Liver (tissue), 9 donors: ENCODE results near the gene ZNF862. TPM values are rescaled to one million over a fixed set of nuclear protein-coding genes. Genes with fewer than 3 reads are reported as not detected.

Source experiments
- DNase-seq: peaks from one replicate; pipeline ENCODE4 v3.0.0-alpha.2; 2017; ENCODE audit warnings: low spot score
- H3K27ac ChIP-seq, 2 donors: one replicate each; pipeline ENCODE4 v1.7.0; 2013; ENCODE audit warnings: inconsistent platforms in 2 of 2, low read length in 2 of 2, control low read depth in 1 of 2, low read depth in 1 of 2, mild to moderate bottlenecking in 1 of 2
- H3K27me3 ChIP-seq, 4 donors: one replicate each; pipeline versions ENCODE4 v1.6.1 to v1.7.0; 2013; ENCODE audit warnings: low read length in 3 of 4, inconsistent platforms in 1 of 4, mild to moderate bottlenecking in 1 of 4, moderate library complexity in 1 of 4; ENCODE audit not compliant: control insufficient read depth in 4 of 4, insufficient read depth in 4 of 4
- H3K36me3 ChIP-seq, 4 donors: one replicate each; pipeline versions ENCODE4 v1.6.1 to v1.7.0; 2013; ENCODE audit warnings: low read length in 3 of 4, mild to moderate bottlenecking in 3 of 4, low read depth in 1 of 4, moderate library complexity in 1 of 4; ENCODE audit not compliant: control insufficient read depth in 4 of 4, insufficient read depth in 3 of 4
- H3K4me1 ChIP-seq, 4 donors: one replicate each; pipeline versions ENCODE4 v1.6.1 to v1.7.0; 2013; ENCODE audit warnings: low read length in 3 of 4, mild to moderate bottlenecking in 3 of 4, moderate library complexity in 1 of 4; ENCODE audit not compliant: control insufficient read depth in 4 of 4, insufficient read depth in 4 of 4
- H3K4me3 ChIP-seq, 3 donors: one replicate each; pipeline versions ENCODE4 v1.6.1 to v1.7.0; 2013; ENCODE audit warnings: low read length in 3 of 3, control low read depth in 1 of 3, low read depth in 1 of 3, mild to moderate bottlenecking in 1 of 3
- H3K9ac ChIP-seq, 2 donors: one replicate each; pipeline ENCODE4 v1.7.0; 2013; ENCODE audit warnings: low read length in 2 of 2, mild to moderate bottlenecking in 2 of 2, moderate library complexity in 2 of 2, control low read depth in 1 of 2, low read depth in 1 of 2
- H3K9me3 ChIP-seq, 4 donors: one replicate each; pipeline versions ENCODE4 v1.6.1 to v1.7.0; 2013; ENCODE audit warnings: low read length in 3 of 4; ENCODE audit not compliant: control insufficient read depth in 4 of 4
- EGR1 ChIP-seq, 2 donors: IDR thresholded peaks; 2 replicates each; pipeline ENCODE4 v1.6.1; 2016 to 2018; ENCODE audit warnings: antibody characterized with exemption in 2 of 2, low read depth in 2 of 2
- FOXA1 ChIP-seq: IDR thresholded peaks from 2 replicates; pipeline ENCODE4 v1.6.1; 2016; ENCODE audit warnings: antibody characterized with exemption
- GABPA ChIP-seq, 2 donors: IDR thresholded peaks in 1 of 2; conservative IDR thresholded peaks in 1 of 2; 2 replicates each; pipeline ENCODE4 v1.6.1; 2016; ENCODE audit warnings: antibody characterized with exemption in 2 of 2, mild to moderate bottlenecking in 1 of 2, moderate library complexity in 1 of 2
- HNF4A ChIP-seq, 2 donors: conservative IDR thresholded peaks; 2 replicates each; pipeline ENCODE4 v1.6.1; 2016; ENCODE audit warnings: antibody characterized with exemption in 2 of 2, mild to moderate bottlenecking in 2 of 2
- HNF4G ChIP-seq: IDR thresholded peaks from 2 replicates; pipeline ENCODE4 v1.6.1; 2016; ENCODE audit warnings: antibody characterized with exemption
- JUND ChIP-seq, 2 donors: IDR thresholded peaks; 2 replicates each; pipeline ENCODE4 v1.6.1; 2016; ENCODE audit warnings: antibody characterized with exemption in 2 of 2
- NR2F2 ChIP-seq: IDR thresholded peaks from 2 replicates; pipeline ENCODE4 v1.6.1; 2016; ENCODE audit warnings: antibody characterized with exemption
- SP1 ChIP-seq: IDR thresholded peaks from 2 replicates; pipeline ENCODE4 v1.6.1; 2018; ENCODE audit warnings: antibody characterized with exemption, mild to moderate bottlenecking
- TAF1 ChIP-seq: conservative IDR thresholded peaks from 2 replicates; pipeline ENCODE4 v1.6.1; 2016; ENCODE audit warnings: antibody characterized with exemption, mild to moderate bottlenecking
- YY1 ChIP-seq: IDR thresholded peaks from 2 replicates; pipeline ENCODE4 v1.6.1; 2016; ENCODE audit warnings: antibody characterized with exemption, mild to moderate bottlenecking
- WGBS: extraction: QIAGEN DNeasy Blood & Tissue Kit; methylation state at CpG from one replicate; pipeline ENCODE4 v1.1.7; 2013; 5-methylcytosine and 5-hydroxymethylcytosine counted together
- polyA plus RNA-seq, 2 donors: library from polyadenylated mRNA; stranded (reverse) in 1 of 2; unstranded in 1 of 2; fragments of 200-250 nt in 1 of 2; fragments of >200 nt in 1 of 2; fragmentation: Nextera tagmentation in 1 of 2; extraction: Ambion mirVana in 1 of 2; gene quantifications; one replicate each; pipeline versions ENCODE4 v1.2.1 to v1.2.3, GENCODE V29; 2013 to 2015
- total RNA-seq, 2 donors: library from RNA; depleted of rRNA; stranded (reverse); fragments of >200 nt; gene quantifications; one replicate each; pipeline ENCODE4 v1.2.3, GENCODE V29; 2014
- TF ChIP-seq, protein P1 (sequence below): IDR thresholded peaks from 2 replicates; pipeline ENCODE4 v1.6.1; 2016; ENCODE audit warnings: antibody characterized with exemption
- TF ChIP-seq, protein P2 (sequence below): IDR thresholded peaks from 2 replicates; pipeline ENCODE4 v1.6.1; 2016; ENCODE audit warnings: antibody characterized with exemption
- TF ChIP-seq, protein P3 (sequence below): IDR thresholded peaks from 2 replicates; pipeline ENCODE4 v1.6.1; 2016; ENCODE audit warnings: antibody characterized with exemption, mild to moderate bottlenecking
- TF ChIP-seq, protein P4 (sequence below): fragments of 150-350 bp; IDR thresholded peaks from 2 replicates; pipeline ENCODE4 v1.5.1; 2017; ENCODE audit warnings: improper control_type of control experiment, low read depth, low read length; ENCODE audit not compliant: missing input control
- donor health status: healthy.
- donor health status: healthy.
- donor health status: healthy.
- donor health status: healthy.
- donor health status: healthy.

The ZNF862 gene
- total and polyA plus RNA-seq, 4 donors, result 1.9 to 9.4 (median 3.8) TPM

DNA sequence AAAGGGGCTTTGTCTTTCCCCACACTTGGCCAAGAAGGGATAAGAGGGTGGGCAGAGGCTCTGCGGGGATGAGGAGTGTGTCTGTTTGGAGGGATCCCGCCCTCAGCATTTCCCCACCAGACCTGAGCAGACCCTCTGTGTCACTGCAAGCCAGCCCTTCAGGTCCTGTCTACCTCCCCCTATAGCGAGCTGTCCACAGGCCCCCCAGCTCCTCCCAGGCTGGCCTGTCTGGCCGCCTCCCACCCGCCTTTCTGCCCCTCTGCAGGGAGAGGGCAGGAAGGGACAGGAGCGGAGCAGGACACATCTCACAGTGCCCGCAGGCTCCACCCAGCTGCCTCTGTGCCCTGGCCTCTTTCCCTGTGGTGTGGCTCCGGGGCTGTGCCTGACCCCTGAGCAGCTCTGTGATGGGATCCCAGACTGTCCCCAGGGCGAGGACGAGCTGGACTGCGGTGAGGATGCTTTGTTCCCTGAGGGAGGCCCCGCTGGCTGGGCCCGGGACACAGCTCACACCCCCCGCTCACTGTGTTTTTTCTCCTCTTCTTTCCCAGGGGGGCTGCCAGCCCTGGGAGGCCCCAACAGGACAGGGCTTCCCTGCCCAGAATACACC is 47.3 kb upstream of the ZNF862 start:
- TF ChIP-seq, protein P1, sequence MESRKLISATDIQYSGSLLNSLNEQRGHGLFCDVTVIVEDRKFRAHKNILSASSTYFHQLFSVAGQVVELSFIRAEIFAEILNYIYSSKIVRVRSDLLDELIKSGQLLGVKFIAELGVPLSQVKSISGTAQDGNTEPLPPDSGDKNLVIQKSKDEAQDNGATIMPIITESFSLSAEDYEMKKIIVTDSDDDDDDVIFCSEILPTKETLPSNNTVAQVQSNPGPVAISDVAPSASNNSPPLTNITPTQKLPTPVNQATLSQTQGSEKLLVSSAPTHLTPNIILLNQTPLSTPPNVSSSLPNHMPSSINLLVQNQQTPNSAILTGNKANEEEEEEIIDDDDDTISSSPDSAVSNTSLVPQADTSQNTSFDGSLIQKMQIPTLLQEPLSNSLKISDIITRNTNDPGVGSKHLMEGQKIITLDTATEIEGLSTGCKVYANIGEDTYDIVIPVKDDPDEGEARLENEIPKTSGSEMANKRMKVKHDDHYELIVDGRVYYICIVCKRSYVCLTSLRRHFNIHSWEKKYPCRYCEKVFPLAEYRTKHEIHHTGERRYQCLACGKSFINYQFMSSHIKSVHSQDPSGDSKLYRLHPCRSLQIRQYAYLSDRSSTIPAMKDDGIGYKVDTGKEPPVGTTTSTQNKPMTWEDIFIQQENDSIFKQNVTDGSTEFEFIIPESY, result no peak
- TF ChIP-seq YY1 (no peak), NR2F2 (no peak)
- Histone ChIP-seq H3K36me3 (no peaks in the 10 kb centered on the region), H3K27me3 (no peaks in the 10 kb centered on the region), H3K9me3 (no peaks in the 10 kb centered on the region), H3K9ac (no peak overlapping the region), H3K4me1 (peaks cover 11 to 21% (median 15%) of the 10 kb centered on the region in 4 donors), H3K27ac (no peak overlapping the region), H3K4me3 (no peak overlapping the region)
- DNase-seq, result no peak
- WGBS, result 94% methylated on average over 14 of the region's 14 CpGs

DNA sequence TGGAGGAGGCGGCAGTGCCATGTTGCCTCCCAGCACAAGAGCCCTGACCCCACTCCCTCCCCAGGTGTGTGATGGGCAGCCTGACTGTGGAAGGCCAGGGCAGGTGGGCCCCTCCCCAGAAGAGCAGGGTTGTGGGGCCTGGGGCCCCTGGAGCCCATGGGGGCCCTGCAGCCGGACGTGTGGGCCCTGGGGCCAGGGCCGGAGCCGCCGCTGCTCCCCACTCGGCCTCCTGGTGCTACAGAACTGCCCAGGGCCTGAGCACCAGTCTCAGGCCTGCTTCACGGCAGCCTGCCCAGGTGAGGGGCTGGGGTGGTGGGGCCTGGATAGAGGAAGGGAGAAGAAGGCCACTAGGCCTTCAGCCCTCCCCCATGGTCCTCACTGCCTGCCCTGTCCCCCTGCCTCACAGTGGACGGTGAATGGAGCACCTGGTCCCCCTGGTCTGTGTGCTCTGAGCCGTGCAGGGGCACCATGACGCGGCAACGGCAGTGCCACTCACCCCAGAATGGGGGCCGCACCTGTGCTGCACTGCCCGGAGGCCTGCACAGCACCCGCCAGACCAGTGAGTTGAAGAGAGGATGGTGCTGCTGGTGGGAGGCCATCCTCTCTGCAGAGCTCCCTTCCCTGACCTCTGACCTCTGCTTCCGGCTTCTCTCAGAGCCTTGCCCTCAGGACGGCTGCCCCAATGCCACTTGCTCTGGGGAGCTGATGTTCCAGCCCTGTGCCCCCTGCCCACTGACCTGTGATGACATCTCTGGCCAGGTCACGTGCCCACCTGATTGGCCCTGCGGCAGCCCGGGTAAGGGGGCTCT is 46.6 kb upstream of the ZNF862 start:
- H3K4me3 ChIP-seq, result no peak overlapping the region
- WGBS, result 95% methylated on average over 21 of the region's 21 CpGs
- no peak for TF ChIP-seq NR2F2
- TF ChIP-seq, protein P2, sequence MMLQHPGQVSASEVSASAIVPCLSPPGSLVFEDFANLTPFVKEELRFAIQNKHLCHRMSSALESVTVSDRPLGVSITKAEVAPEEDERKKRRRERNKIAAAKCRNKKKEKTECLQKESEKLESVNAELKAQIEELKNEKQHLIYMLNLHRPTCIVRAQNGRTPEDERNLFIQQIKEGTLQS, result no peak
- TF ChIP-seq EGR1 (IDR thresholded peaks at IDR 0.05; ENCODE audit: low read depth in 2 of 2), result no peak
- TF ChIP-seq HNF4A (conservative IDR thresholded peaks at IDR 0.05), result no peak
- no peak for TF ChIP-seq HNF4G
- no peak for TF ChIP-seq TAF1
- no peak for TF ChIP-seq JUND (IDR thresholded peaks at IDR 0.05)
- TF ChIP-seq, protein P3, sequence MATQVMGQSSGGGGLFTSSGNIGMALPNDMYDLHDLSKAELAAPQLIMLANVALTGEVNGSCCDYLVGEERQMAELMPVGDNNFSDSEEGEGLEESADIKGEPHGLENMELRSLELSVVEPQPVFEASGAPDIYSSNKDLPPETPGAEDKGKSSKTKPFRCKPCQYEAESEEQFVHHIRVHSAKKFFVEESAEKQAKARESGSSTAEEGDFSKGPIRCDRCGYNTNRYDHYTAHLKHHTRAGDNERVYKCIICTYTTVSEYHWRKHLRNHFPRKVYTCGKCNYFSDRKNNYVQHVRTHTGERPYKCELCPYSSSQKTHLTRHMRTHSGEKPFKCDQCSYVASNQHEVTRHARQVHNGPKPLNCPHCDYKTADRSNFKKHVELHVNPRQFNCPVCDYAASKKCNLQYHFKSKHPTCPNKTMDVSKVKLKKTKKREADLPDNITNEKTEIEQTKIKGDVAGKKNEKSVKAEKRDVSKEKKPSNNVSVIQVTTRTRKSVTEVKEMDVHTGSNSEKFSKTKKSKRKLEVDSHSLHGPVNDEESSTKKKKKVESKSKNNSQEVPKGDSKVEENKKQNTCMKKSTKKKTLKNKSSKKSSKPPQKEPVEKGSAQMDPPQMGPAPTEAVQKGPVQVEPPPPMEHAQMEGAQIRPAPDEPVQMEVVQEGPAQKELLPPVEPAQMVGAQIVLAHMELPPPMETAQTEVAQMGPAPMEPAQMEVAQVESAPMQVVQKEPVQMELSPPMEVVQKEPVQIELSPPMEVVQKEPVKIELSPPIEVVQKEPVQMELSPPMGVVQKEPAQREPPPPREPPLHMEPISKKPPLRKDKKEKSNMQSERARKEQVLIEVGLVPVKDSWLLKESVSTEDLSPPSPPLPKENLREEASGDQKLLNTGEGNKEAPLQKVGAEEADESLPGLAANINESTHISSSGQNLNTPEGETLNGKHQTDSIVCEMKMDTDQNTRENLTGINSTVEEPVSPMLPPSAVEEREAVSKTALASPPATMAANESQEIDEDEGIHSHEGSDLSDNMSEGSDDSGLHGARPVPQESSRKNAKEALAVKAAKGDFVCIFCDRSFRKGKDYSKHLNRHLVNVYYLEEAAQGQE, result no peak
- no peak for TF ChIP-seq GABPA (IDR thresholded peaks at IDR 0.05 in 1 of 2, conservative IDR thresholded peaks at IDR 0.05 in 1 of 2)
- TF ChIP-seq SP1, result no peak
- no peak for TF ChIP-seq YY1
- no peak for TF ChIP-seq FOXA1
- TF ChIP-seq, protein P4, sequence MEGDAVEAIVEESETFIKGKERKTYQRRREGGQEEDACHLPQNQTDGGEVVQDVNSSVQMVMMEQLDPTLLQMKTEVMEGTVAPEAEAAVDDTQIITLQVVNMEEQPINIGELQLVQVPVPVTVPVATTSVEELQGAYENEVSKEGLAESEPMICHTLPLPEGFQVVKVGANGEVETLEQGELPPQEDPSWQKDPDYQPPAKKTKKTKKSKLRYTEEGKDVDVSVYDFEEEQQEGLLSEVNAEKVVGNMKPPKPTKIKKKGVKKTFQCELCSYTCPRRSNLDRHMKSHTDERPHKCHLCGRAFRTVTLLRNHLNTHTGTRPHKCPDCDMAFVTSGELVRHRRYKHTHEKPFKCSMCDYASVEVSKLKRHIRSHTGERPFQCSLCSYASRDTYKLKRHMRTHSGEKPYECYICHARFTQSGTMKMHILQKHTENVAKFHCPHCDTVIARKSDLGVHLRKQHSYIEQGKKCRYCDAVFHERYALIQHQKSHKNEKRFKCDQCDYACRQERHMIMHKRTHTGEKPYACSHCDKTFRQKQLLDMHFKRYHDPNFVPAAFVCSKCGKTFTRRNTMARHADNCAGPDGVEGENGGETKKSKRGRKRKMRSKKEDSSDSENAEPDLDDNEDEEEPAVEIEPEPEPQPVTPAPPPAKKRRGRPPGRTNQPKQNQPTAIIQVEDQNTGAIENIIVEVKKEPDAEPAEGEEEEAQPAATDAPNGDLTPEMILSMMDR, result no peak

More for the DNA sequence above, 46.6 kb upstream of the ZNF862 start:
- no peak for DNase-seq
- no peaks in the 10 kb centered on the region for H3K9me3 ChIP-seq
- no peaks in the 10 kb centered on the region for H3K36me3 ChIP-seq
- no peaks in the 10 kb centered on the region for H3K27me3 ChIP-seq
- H3K27ac ChIP-seq, result no peak overlapping the region
- H3K9ac ChIP-seq, result no peak overlapping the region
- peaks cover 11 to 21% (median 15%) of the 10 kb centered on the region in 4 donors for H3K4me1 ChIP-seq
